Spleen (tissue), 11 donors: ENCODE results near the gene DNAH14. TPM values are rescaled to one million over a fixed set of nuclear protein-coding genes. Genes with fewer than 3 reads are reported as not detected.
A peak's percentile ranks its signal among the peaks of the same experiment; 100 is the strongest.

ENCODE experiments used
- DNase-seq: peaks from one replicate; pipeline ENCODE4 v3.0.0-alpha.2; 2020
- H3K27ac ChIP-seq, 8 donors: fragments of 200-600 bp; sonication (generic) in 7 of 8; 1 replicate in 4 of 8; 2 replicates in 4 of 8; pipeline versions ENCODE4 v1.5.0 to v1.8.0; 2016 to 2021; ENCODE audit warnings: inconsistent platforms in 4 of 8, mild to moderate bottlenecking in 4 of 8, moderate library complexity in 1 of 8
- H3K27me3 ChIP-seq, 7 donors: fragments of 200-600 bp; sonication (generic) in 6 of 7; replicated peaks in 1 of 7; 1 replicate in 4 of 7; 2 replicates in 3 of 7; pipeline versions ENCODE4 v1.5.0 to v1.8.0; 2016 to 2021; ENCODE audit warnings: inconsistent platforms in 3 of 7, mild to moderate bottlenecking in 1 of 7
- H3K36me3 ChIP-seq, 6 donors: fragments of 200-600 bp; sonication (generic) in 5 of 6; 1 replicate in 4 of 6; 2 replicates in 2 of 6; pipeline versions ENCODE4 v1.5.0 to v1.8.0; 2016 to 2021; ENCODE audit warnings: inconsistent platforms in 2 of 6
- H3K4me1 ChIP-seq, 6 donors: fragments of 200-600 bp; sonication (generic) in 5 of 6; 1 replicate in 3 of 6; 2 replicates in 3 of 6; pipeline versions ENCODE4 v1.5.0 to v1.8.0; 2016 to 2021; ENCODE audit warnings: inconsistent platforms in 3 of 6
- H3K4me3 ChIP-seq, 8 donors: fragments of 200-600 bp; sonication (generic) in 7 of 8; 1 replicate in 4 of 8; 2 replicates in 4 of 8; pipeline versions ENCODE4 v1.5.0 to v1.8.0; 2016 to 2021; ENCODE audit warnings: inconsistent platforms in 4 of 8, mild to moderate bottlenecking in 4 of 8, moderate library complexity in 2 of 8
- H3K9me3 ChIP-seq, 8 donors: fragments of 200-600 bp; sonication (generic) in 7 of 8; 1 replicate in 4 of 8; 2 replicates in 4 of 8; pipeline versions ENCODE4 v1.5.0 to v1.8.0; 2016 to 2021; ENCODE audit warnings: inconsistent platforms in 4 of 8
- CTCF ChIP-seq, 11 experiments: fragments of 200-600 bp in 7 of 11; fragments of 450-650 bp in 4 of 11; sonication (generic) in 4 of 11; IDR thresholded peaks in 8 of 11; conservative IDR thresholded peaks in 3 of 11; 1 replicate in 7 of 11; 2 replicates in 4 of 11; pipeline versions ENCODE4 v1.4.0 to v1.8.0; 2016 to 2021; ENCODE audit warnings: antibody characterized with exemption in 11 of 11, inconsistent platforms in 4 of 11, mild to moderate bottlenecking in 1 of 11
- POLR2A ChIP-seq, 3 donors: fragments of 450-650 bp; IDR thresholded peaks; one replicate each; pipeline ENCODE4 v1.5.1; 2017; ENCODE audit warnings: antibody characterized with exemption in 3 of 3, mild to moderate bottlenecking in 1 of 3
- POLR2AphosphoS5 ChIP-seq, 3 donors: sonication (generic); formaldehyde crosslinking; IDR thresholded peaks; one replicate each; pipeline ENCODE4 v1.5.1; 2017; ENCODE audit warnings: antibody characterized with exemption in 3 of 3
- WGBS, 5 donors: extraction: QIAGEN DNeasy Blood & Tissue Kit in 3 of 5; methylation state at CpG; one replicate each; pipeline versions ENCODE4 v1.1.5 to v1.1.7; 2013 to 2018; 5-methylcytosine and 5-hydroxymethylcytosine counted together
- intact Hi-C: fragments of 100-400 bp; cut with DNase I; formaldehyde crosslinking; loops from one replicate; pipeline ENCODE4 v1.15.0; 2023; ENCODE audit warnings: low total_unique reads
- polyA plus RNA-seq, 3 donors: library from polyadenylated mRNA; stranded (reverse); fragments of 200-250 nt; gene quantifications; one replicate each; pipeline ENCODE4 v1.2.1, GENCODE V29; 2013
- total RNA-seq, 7 donors: library from RNA; depleted of rRNA in 3 of 7; stranded (reverse); fragments of >200 nt in 3 of 7; fragmentation: NEBNext Ultra II Directional in 4 of 7; extraction: Animal tissue kit (Norgen Biotek cat#: 25700) in 4 of 7; gene quantifications; one replicate each; pipeline versions ENCODE4 v1.1.0 to v1.2.1, GENCODE V29; 2016 to 2021
- donor health status: healthy with polysubstance abuse.
- donor health status: DM: no; HTN: no; CAD: no; lungs with moderate emphysema.
- donor health status: DM: no; HTN: no; CAD: no.
- donor health status: Bipolar disorder and iron deficiency.
- donor health status: healthy.
- donor health status: DM: no; HTN: no; CAD: no.
- donor health status: DM: yes; HTN: yes; CAD: no.

Gene DNAH14
- total and polyA plus RNA-seq, 10 donors: 0.70 to 6.4 (median 4.8) TPM

- H3K4me1 ChIP-seq: no peaks in the 10 kb centered on the region
- 74 to 96% (median 83%) methylated on average over 1 of the region's 1 CpG for WGBS, 5 donors
- intact Hi-C loops: no loop called here
- peaks cover 0 to 70% (median 57%) of the 10 kb centered on the region in 8 donors for H3K9me3 ChIP-seq
- H3K4me3 ChIP-seq: no peak overlapping the region
- no peak overlapping the region for H3K27ac ChIP-seq
- no peaks in the 10 kb centered on the region for H3K27me3 ChIP-seq
- TF ChIP-seq CTCF (IDR thresholded peaks at IDR 0.05 in 8 of 11, conservative IDR thresholded peaks at IDR 0.05 in 3 of 11): no peak
- TF ChIP-seq POLR2A (IDR thresholded peaks at IDR 0.05): no peak
- TF ChIP-seq POLR2AphosphoS5 (IDR thresholded peaks at IDR 0.05): no peak
- DNase-seq: no peak
- no peaks in the 10 kb centered on the region for H3K36me3 ChIP-seq
Measured at GRCh38 chr1:224914292-224914900, 15.1 kb upstream of the DNAH14 start.

- Histone ChIP-seq H3K4me3 (peak overlapping the region in 1 of 8 donors; percentile 21), H3K9me3 (peaks cover 0 to 20% (median 12%) of the 10 kb centered on the region in 8 donors), H3K27ac (no peak overlapping the region), H3K4me1 (no peaks in the 10 kb centered on the region), H3K36me3 (no peaks in the 10 kb centered on the region), H3K27me3 (no peaks in the 10 kb centered on the region)
- TF ChIP-seq POLR2A (IDR thresholded peaks at IDR 0.05) (no peak), CTCF (IDR thresholded peaks at IDR 0.05 in 8 of 11, conservative IDR thresholded peaks at IDR 0.05 in 3 of 11) (no peak), POLR2AphosphoS5 (IDR thresholded peaks at IDR 0.05) (no peak)
- intact Hi-C loops: no loop called here
- DNase-seq: no peak
- WGBS, 5 donors: 75 to 89% (median 86%) methylated on average over 4 of the region's 4 CpGs
Measured at GRCh38 chr1:224919508-224919907, 10.0 kb upstream of the DNAH14 start.

GRCh38 chr1:224920930-224921329 is 8.5 kb upstream of the DNAH14 start:
- no peak for TF ChIP-seq POLR2AphosphoS5 (IDR thresholded peaks at IDR 0.05)
- no peak for TF ChIP-seq CTCF (IDR thresholded peaks at IDR 0.05 in 8 of 11, conservative IDR thresholded peaks at IDR 0.05 in 3 of 11)
- no peak for TF ChIP-seq POLR2A (IDR thresholded peaks at IDR 0.05)
- DNase-seq: no peak

GRCh38 chr1:224921354-224921753 is 8.1 kb upstream of the DNAH14 start:
- intact Hi-C loops: loop anchor here (5.0 kb wide), 1 partner anchor 404 kb away; no protein-coding TSS in a partner anchor
- Histone ChIP-seq H3K4me1 (no peaks in the 10 kb centered on the region), H3K36me3 (no peaks in the 10 kb centered on the region), H3K9me3 (peaks cover 0 to 4% (median 0%) of the 10 kb centered on the region in 8 donors), H3K27me3 (no peaks in the 10 kb centered on the region), H3K4me3 (no peak overlapping the region), H3K27ac (no peak overlapping the region)
- TF ChIP-seq CTCF (IDR thresholded peaks at IDR 0.05 in 8 of 11, conservative IDR thresholded peaks at IDR 0.05 in 3 of 11): no peak
- TF ChIP-seq POLR2A (IDR thresholded peaks at IDR 0.05): no peak
- whole genome bisulfite sequencing, 5 donors: 88 to 96% (median 91%) methylated on average over 3 of the region's 3 CpGs
- DNase-seq: no peak

More at GRCh38 chr1:224920930-224921329, 8.5 kb upstream of the DNAH14 start:
- intact Hi-C loops: loop anchor here (5.0 kb wide), 1 partner anchor 404 kb away; no protein-coding TSS in a partner anchor
- Histone ChIP-seq H3K4me1 (no peaks in the 10 kb centered on the region), H3K27me3 (no peaks in the 10 kb centered on the region), H3K9me3 (peaks cover 0 to 7% (median 0%) of the 10 kb centered on the region in 8 donors), H3K36me3 (no peaks in the 10 kb centered on the region), H3K27ac (no peak overlapping the region), H3K4me3 (no peak overlapping the region)
